Endodermal cell (in vitro differentiated cells): ENCODE data around the gene ASB14. TPM values are rescaled to one million over a fixed set of nuclear protein-coding genes. Genes with fewer than 3 reads are reported as not detected.

Source experiments
- DNase-seq: peaks from one replicate; pipeline ENCODE4 v3.0.0-alpha.2; 2017
- H3K27ac ChIP-seq: 2 replicates; pipeline ENCODE4 v1.5.1; 2013; ENCODE audit warnings: mild to moderate bottlenecking, low read depth, low read length, moderate library complexity
- H3K27me3 ChIP-seq: 2 replicates; pipeline ENCODE4 v1.6.1; 2013; ENCODE audit warnings: mild to moderate bottlenecking, low read length, moderate library complexity; ENCODE audit not compliant: insufficient read depth, control insufficient read depth, poor library complexity, severe bottlenecking
- H3K36me3 ChIP-seq: 2 replicates; pipeline ENCODE4 v1.7.0; 2013; ENCODE audit warnings: mild to moderate bottlenecking, low read length, moderate library complexity; ENCODE audit not compliant: control insufficient read depth, insufficient read depth
- H3K4me1 ChIP-seq: one replicate; pipeline ENCODE4 v1.7.0; 2013; ENCODE audit warnings: low read length; ENCODE audit not compliant: control insufficient read depth, insufficient read depth
- H3K4me3 ChIP-seq: 2 replicates; pipeline ENCODE4 v1.5.1; 2013; ENCODE audit warnings: mild to moderate bottlenecking, low read length, moderate library complexity
- H3K9ac ChIP-seq: 2 replicates; pipeline ENCODE4 v1.6.1; 2013; ENCODE audit warnings: mild to moderate bottlenecking, low read length, moderate library complexity; ENCODE audit not compliant: poor library complexity, severe bottlenecking; ENCODE audit errors: extremely low read depth
- H3K9me3 ChIP-seq: 2 replicates; pipeline ENCODE4 v1.6.1; 2013; ENCODE audit warnings: mild to moderate bottlenecking, low read length, moderate library complexity; ENCODE audit not compliant: control insufficient read depth
- H3K27ac Mint-ChIP-seq: 2 replicates; pipeline ENCODE4 v1.8.0; 2020; ENCODE audit warnings: mixed read lengths
- H3K27me3 Mint-ChIP-seq: 2 replicates; pipeline ENCODE4 v1.8.0; 2021; ENCODE audit warnings: mild to moderate bottlenecking, mixed read lengths; ENCODE audit not compliant: insufficient read depth
- H3K36me3 Mint-ChIP-seq: 2 replicates; pipeline ENCODE4 v1.8.0; 2020; ENCODE audit warnings: low read depth, mixed read lengths
- H3K4me1 Mint-ChIP-seq: 2 replicates; pipeline ENCODE4 v1.8.0; 2020; ENCODE audit warnings: mixed read lengths
- H3K4me3 Mint-ChIP-seq: 2 replicates; pipeline ENCODE4 v1.8.0; 2020; ENCODE audit warnings: mild to moderate bottlenecking, moderate library complexity, mixed read lengths
- H3K9me3 Mint-ChIP-seq: 2 replicates; pipeline ENCODE4 v1.8.0; 2020; ENCODE audit warnings: mild to moderate bottlenecking, mixed read lengths
- WGBS, 2 experiments: methylation state at CpG; one replicate each; pipeline versions ENCODE4 v1.1.5 to v1.1.7; 2013; ENCODE audit warnings: missing lambda C conversion rate in 2 of 2, mixed read lengths in 1 of 2; ENCODE audit not compliant: insufficient coverage in 1 of 2, insufficient read length in 1 of 2; 5-methylcytosine and 5-hydroxymethylcytosine counted together
- total RNA-seq, 2 donors: library from RNA; stranded (reverse); fragmentation: NEBNext Ultra II Directional in 1 of 2; extraction: Animal tissue kit (Norgen Biotek cat#: 25700) in 1 of 2; gene quantifications; 2 replicates in 1 of 2; 3 replicates in 1 of 2; pipeline ENCODE4 v1.2.1, GENCODE V29; 2021
- TF ChIP-seq, protein P1 (sequence below): fragments of 200-600 bp; sonication (generic); conservative IDR thresholded peaks from 2 replicates; pipeline ENCODE4 v1.5.0; 2021; ENCODE audit warnings: antibody characterized with exemption, mild to moderate bottlenecking

ASB14 gene
- total RNA-seq, 2 donors from 2014 or later = not detected

DNA sequence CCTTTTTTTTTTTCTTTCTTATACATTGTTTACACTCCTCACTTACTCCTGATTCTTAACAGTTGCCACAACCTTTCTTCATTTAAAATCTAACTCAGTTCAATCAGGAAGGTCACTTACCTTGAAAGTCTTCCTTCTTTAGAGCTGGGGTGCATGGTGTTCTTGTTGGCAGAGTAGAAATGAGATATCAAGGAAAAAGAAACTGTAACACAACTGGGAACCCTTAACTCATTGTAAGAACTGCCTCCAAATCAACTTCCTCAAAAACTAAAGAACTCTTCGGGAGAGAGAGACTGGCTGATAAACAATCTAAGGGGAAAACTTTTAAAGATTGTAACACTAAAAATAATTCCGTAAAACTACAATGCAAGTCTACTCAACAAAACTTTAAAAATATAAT, 66.3 kb downstream of the ASB14 start:
- no peaks in the 10 kb centered on the region for H3K36me3 Mint-ChIP-seq
- Histone ChIP-seq H3K9ac (no peak overlapping the region), H3K4me3 (no peak overlapping the region), H3K27me3 (no peaks in the 10 kb centered on the region), H3K4me1 (peaks cover 3% of the 10 kb centered on the region), H3K27ac (no peak overlapping the region), H3K36me3 (no peaks in the 10 kb centered on the region), H3K9me3 (no peaks in the 10 kb centered on the region)
- DNase-seq = no peak
- H3K9me3 Mint-ChIP-seq = no peaks in the 10 kb centered on the region
- H3K4me1 Mint-ChIP-seq = peaks cover 18% of the 10 kb centered on the region
- H3K27ac Mint-ChIP-seq = no peak overlapping the region
- TF ChIP-seq, protein P1, sequence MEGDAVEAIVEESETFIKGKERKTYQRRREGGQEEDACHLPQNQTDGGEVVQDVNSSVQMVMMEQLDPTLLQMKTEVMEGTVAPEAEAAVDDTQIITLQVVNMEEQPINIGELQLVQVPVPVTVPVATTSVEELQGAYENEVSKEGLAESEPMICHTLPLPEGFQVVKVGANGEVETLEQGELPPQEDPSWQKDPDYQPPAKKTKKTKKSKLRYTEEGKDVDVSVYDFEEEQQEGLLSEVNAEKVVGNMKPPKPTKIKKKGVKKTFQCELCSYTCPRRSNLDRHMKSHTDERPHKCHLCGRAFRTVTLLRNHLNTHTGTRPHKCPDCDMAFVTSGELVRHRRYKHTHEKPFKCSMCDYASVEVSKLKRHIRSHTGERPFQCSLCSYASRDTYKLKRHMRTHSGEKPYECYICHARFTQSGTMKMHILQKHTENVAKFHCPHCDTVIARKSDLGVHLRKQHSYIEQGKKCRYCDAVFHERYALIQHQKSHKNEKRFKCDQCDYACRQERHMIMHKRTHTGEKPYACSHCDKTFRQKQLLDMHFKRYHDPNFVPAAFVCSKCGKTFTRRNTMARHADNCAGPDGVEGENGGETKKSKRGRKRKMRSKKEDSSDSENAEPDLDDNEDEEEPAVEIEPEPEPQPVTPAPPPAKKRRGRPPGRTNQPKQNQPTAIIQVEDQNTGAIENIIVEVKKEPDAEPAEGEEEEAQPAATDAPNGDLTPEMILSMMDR = no peak
- no peaks in the 10 kb centered on the region for H3K27me3 Mint-ChIP-seq
- no peak overlapping the region for H3K4me3 Mint-ChIP-seq
- 71 to 97% methylated on average over 1 to 2 of the region's 2 CpGs for WGBS, 2 experiments

DNA sequence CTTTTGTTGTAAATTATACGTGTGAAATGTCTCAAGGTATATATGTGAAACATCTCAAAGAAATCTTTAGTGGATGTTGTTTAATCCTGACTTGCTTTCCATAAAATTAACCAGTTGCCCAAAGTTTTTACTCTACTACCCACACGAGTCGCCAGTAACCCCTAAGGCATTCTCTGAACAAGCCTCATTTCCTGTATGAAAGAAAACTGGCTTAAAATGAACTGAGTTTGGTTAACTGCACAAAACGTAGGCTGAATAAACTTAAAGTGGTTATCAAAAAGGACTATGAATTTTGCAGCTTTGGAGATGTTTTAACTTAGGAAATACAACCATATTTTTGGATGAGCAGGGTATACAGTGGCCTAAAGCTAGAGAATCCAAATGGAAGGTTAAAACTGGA, 67.6 kb downstream of the ASB14 start:
- Histone ChIP-seq H3K4me3 (no peak overlapping the region), H3K27ac (no peak overlapping the region), H3K36me3 (no peaks in the 10 kb centered on the region), H3K27me3 (no peaks in the 10 kb centered on the region), H3K9me3 (no peaks in the 10 kb centered on the region), H3K4me1 (peaks cover 3% of the 10 kb centered on the region), H3K9ac (no peak overlapping the region)
- no peak overlapping the region for H3K27ac Mint-ChIP-seq
- H3K27me3 Mint-ChIP-seq = no peaks in the 10 kb centered on the region
- no peaks in the 10 kb centered on the region for H3K9me3 Mint-ChIP-seq
- 86 to 92% methylated on average over 3 to 4 of the region's 4 CpGs for WGBS, 2 experiments
- no peak for DNase-seq
- TF ChIP-seq, protein P1 = no peak
- H3K4me1 Mint-ChIP-seq = peaks cover 18% of the 10 kb centered on the region
- H3K4me3 Mint-ChIP-seq = no peak overlapping the region
- H3K36me3 Mint-ChIP-seq = no peaks in the 10 kb centered on the region

DNA sequence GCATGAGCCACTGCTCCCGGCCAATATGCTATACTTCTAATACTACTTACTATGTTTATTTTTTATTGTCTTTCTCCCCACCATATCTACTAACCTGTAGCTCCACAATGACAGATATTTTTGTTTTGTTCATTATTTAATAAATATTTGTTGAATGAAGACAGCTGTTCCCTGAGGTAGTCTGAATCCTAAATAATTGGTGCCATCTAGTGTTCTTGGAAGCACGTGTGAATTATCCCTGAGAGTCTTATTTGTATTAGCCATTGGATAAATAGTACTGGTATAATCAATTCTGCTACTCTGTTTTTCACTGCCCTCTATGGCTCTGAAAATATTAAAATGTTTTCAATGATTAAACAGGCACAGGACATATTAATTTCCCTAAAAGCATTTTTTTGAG, 70.6 kb downstream of the ASB14 start:
- no peak overlapping the region for H3K27ac ChIP-seq
- H3K9me3 ChIP-seq = no peaks in the 10 kb centered on the region
- no peaks in the 10 kb centered on the region for H3K27me3 ChIP-seq
- Mint-ChIP-seq H3K4me1 (peaks cover 8% of the 10 kb centered on the region), H3K27ac (no peak overlapping the region), H3K9me3 (no peaks in the 10 kb centered on the region), H3K27me3 (no peaks in the 10 kb centered on the region), H3K36me3 (peaks cover 2% of the 10 kb centered on the region), H3K4me3 (no peak overlapping the region)
- H3K9ac ChIP-seq = no peak overlapping the region
- DNase-seq = no peak
- H3K36me3 ChIP-seq = no peaks in the 10 kb centered on the region
- H3K4me1 ChIP-seq = peaks cover 3% of the 10 kb centered on the region
- WGBS, 2 experiments = 33 to 68% methylated on average over 1 to 2 of the region's 2 CpGs
- H3K4me3 ChIP-seq = no peak overlapping the region
- TF ChIP-seq, protein P1 = peak; percentile 70

Other genes with a start within 250 kb of the ASB14 start
- gene SPATA12, start 232.0 kb downstream of the ASB14 start, total RNA-seq = not detected
- 10 to 100 TPM; 47.1 to 71.3 TPM for gene IL17RD, start 127.3 kb downstream of the ASB14 start, total RNA-seq
- 1 to 10 TPM; 3.8 to 8.0 TPM for gene HESX1, start 92.7 kb downstream of the ASB14 start, total RNA-seq
- 10 to 100 TPM; 46.9 to 61.1 TPM for gene APPL1, start 65.0 kb downstream of the ASB14 start, total RNA-seq